Measurements from ENCODE around the gene TENT4A.

- no peak for TF ChIP-seq CTCF (IDR thresholded peaks at IDR 0.05)
- TF ChIP-seq POLR2AphosphoS5 (IDR thresholded peaks at IDR 0.05; ENCODE audit: low read depth, low read length) = no peak
- TF ChIP-seq TCF7L2 (IDR thresholded peaks at IDR 0.05; ENCODE audit: low read depth, low read length) = no peak
- TF ChIP-seq REST (IDR thresholded peaks at IDR 0.05; ENCODE audit: insufficient read depth in 1 of 2, low read depth in 2 of 2, low read length in 1 of 2) = no peak
Measured at GRCh38 chr5:6761333-6761732, 48.1 kb downstream of the TENT4A start.
